Measurements from ENCODE around the gene C6orf136.
A peak's percentile ranks its signal among the peaks of the same experiment; 100 is the strongest.

C6orf136 gene

DNA sequence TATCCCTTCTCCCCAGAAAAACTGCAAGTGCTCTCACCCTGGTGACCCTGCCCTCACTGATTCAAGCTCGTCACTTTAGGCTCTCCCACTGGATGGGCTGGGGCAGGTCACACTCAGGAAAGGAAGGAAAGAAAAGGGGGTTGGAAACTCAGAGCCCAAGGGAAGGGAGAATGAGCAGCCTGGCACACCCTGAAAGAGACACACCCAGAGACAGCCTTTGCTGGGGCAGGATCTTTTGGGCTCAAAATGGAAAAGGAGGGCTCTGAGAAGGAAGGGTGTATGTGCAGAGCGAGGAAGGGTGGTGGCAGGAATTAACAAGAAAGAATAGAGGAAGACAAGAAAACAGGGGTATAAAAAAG is 37.0 kb downstream of the C6orf136 start:
- no peaks in the 10 kb centered on the region for H3K9me3 ChIP-seq (ENCODE audit: control insufficient read depth, insufficient read depth, low read depth, low read length)
- no peaks in the 10 kb centered on the region for H3K36me3 ChIP-seq (ENCODE audit: control insufficient read depth, insufficient read depth, low read length)
- H3K4me1 ChIP-seq (ENCODE audit: control insufficient read depth, insufficient read depth, low read length): peaks cover 55% of the 10 kb centered on the region
- H3K27me3 ChIP-seq (ENCODE audit: control insufficient read depth, insufficient read depth, low read length): no peaks in the 10 kb centered on the region
- H3K9ac ChIP-seq (ENCODE audit: low read length): peak overlapping the region; percentile 57
- peak overlapping the region; percentile 61 for H3K4me3 ChIP-seq (ENCODE audit: low read depth, low read length)
- no peak overlapping the region for H3K27ac ChIP-seq (ENCODE audit: low read depth, low read length)

DNA sequence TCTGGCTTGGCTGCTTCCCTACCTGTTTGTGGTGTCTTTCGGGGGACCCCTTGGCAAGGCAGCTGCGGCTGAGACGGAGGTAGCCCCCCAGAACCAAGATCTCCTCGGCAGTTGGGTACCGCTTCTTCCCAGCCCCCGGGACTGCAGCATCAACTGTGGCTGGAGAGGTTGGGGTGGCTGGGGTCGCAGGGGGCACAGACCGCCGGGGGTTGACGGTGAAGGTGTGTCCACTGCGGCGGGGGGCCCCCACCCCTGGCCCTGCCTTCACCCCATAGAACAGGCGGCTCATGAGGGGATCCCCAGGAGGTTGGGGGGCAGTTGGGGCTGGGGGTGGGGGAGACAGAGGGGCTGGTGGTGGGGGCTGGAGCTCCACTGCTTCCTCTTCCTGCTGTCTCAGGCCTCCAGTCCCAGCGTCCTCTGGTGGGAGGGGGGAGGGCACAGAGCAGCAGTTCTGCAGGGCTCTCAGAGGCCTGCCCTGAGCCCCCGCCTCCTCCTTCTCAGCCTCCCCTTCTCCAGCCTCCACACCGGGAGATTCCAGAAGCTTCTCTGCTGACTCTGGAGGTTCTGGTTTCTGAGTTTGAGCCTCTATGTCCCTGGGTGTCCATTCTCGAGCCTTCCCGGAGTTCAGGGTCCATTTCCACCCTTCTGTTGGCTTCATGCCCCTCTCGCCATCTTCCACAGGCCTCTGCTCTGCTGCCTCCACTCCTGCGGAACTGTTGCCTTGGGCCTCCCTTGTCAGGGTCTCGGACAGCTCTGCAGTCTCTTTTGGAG is 37.6 kb downstream of the C6orf136 start:
- Histone ChIP-seq H3K36me3 (ENCODE audit: control insufficient read depth, insufficient read depth, low read length) (no peaks in the 10 kb centered on the region), H3K4me1 (ENCODE audit: control insufficient read depth, insufficient read depth, low read length) (peaks cover 55% of the 10 kb centered on the region), H3K9ac (ENCODE audit: low read length) (peak overlapping the region; percentile 57), H3K4me3 (ENCODE audit: low read depth, low read length) (peak overlapping the region; percentile 79), H3K27ac (ENCODE audit: low read depth, low read length) (no peak overlapping the region), H3K27me3 (ENCODE audit: control insufficient read depth, insufficient read depth, low read length) (no peaks in the 10 kb centered on the region), H3K9me3 (ENCODE audit: control insufficient read depth, insufficient read depth, low read depth, low read length) (no peaks in the 10 kb centered on the region)

DNA sequence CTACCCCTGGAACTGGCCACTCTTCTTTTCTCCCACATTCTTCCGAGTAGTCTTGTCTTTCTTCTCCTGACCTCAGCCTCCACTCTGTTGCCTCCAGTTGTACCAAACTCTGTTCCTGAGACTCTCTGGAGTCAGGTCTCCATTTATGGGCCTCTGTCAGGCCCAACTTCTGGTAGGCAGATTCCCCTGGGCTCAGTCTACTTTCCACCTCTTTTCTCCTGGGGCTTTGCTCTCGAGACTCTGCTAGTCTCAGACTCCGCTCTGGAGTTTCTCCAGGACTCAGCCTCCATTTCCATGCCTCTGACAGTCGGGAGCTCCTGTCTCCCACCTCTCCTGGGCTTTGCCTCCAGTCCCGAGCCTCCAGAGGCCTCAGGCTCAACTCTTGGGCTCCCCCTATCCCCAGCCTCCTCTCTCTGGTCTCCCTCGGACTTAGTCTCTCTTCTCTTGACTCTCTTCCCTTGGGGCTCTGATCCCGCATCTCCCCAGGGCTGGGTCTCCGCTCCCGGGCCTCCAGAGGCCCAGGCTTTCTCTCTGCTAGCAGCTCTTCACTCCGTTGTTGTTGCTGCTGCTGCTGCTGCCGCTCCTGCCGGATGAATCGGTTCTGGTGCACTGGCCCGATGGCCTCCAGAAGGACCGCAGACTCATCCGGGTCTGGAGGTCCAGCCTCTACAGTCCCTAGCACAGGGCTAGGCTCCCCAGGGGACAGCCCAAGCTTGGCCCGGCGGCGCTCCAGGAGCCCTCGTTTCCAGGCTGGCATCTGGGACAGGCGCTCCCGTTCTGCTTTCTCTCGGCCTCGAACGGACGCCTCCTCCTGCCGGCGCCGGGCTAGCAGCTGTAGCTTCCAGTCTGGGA is 38.5 kb downstream of the C6orf136 start:
- H3K27ac ChIP-seq (ENCODE audit: low read depth, low read length): no peak overlapping the region
- no peaks in the 10 kb centered on the region for H3K27me3 ChIP-seq (ENCODE audit: control insufficient read depth, insufficient read depth, low read length)
- H3K4me3 ChIP-seq (ENCODE audit: low read depth, low read length): peak overlapping the region; percentile 79
- H3K9ac ChIP-seq (ENCODE audit: low read length): peak overlapping the region; percentile 81
- no peaks in the 10 kb centered on the region for H3K36me3 ChIP-seq (ENCODE audit: control insufficient read depth, insufficient read depth, low read length)
- peaks cover 54% of the 10 kb centered on the region for H3K4me1 ChIP-seq (ENCODE audit: control insufficient read depth, insufficient read depth, low read length)
- no peaks in the 10 kb centered on the region for H3K9me3 ChIP-seq (ENCODE audit: control insufficient read depth, insufficient read depth, low read depth, low read length)

DNA sequence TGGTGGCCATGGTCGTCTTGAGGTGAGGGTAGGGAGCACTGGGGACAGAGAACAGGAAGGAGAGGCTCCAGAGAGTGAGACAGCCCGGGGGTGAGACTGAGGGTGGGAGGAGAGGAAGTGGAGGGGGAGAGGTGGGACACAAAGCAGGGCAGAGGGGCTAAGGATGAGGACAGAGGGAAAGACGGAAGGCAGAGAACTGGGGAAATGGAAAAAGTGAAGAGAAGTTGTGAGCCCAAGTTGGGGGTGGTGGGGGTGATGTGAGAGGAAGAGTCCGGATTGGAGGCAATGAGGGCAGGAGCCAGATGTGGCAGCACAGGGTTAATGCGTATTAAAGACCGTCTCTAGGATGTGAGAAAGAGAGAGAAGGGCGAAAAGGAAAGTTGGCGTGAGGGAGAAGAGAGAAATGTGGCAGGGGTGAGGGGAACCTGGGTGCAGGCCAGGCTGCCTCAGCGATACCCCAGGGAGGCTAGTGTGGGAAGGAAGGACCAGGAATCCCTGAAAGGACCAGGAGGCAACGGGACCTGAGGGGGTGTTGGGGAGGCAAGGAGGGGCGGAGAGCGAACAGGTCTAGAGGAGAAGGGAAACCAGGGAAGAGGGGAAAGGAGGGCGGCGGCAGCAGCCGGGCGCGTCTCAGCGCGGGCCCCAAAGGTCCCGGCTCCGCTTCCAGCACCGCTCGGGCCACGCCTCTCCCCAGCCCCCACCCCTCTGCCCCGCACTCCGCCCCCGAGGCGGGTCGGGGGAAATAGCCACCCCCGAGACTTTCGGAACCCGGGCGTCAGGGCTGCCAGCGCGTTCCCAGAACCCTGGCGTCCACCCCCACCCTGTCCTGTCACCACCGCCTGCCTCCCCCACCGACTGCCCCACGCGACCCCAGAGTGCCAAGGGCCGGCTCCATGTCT is 39.3 kb downstream of the C6orf136 start, which contains the start of gene PPP1R18:
Gene PPP1R18, minus strand, starts transcription at position 637 of the 899 bp plus-strand sequence. Its CDS starts 627 bp downstream, at position 10.
- H3K27ac ChIP-seq (ENCODE audit: low read depth, low read length): peak within 1 kb of the TSS; percentile 70; the same call in 1 of the 2 replicates
- H3K9ac ChIP-seq (ENCODE audit: low read length): peak within 1 kb of the TSS; percentile 84
- peak within 1 kb of the TSS; percentile 79 for H3K4me3 ChIP-seq (ENCODE audit: low read depth, low read length)
- no peaks in the 10 kb centered on the region for H3K9me3 ChIP-seq (ENCODE audit: control insufficient read depth, insufficient read depth, low read depth, low read length)
- H3K36me3 ChIP-seq (ENCODE audit: control insufficient read depth, insufficient read depth, low read length): no peaks in the 10 kb centered on the region
- no peaks in the 10 kb centered on the region for H3K27me3 ChIP-seq (ENCODE audit: control insufficient read depth, insufficient read depth, low read length)
- H3K4me1 ChIP-seq (ENCODE audit: control insufficient read depth, insufficient read depth, low read length): peaks cover 55% of the 10 kb centered on the region

DNA sequence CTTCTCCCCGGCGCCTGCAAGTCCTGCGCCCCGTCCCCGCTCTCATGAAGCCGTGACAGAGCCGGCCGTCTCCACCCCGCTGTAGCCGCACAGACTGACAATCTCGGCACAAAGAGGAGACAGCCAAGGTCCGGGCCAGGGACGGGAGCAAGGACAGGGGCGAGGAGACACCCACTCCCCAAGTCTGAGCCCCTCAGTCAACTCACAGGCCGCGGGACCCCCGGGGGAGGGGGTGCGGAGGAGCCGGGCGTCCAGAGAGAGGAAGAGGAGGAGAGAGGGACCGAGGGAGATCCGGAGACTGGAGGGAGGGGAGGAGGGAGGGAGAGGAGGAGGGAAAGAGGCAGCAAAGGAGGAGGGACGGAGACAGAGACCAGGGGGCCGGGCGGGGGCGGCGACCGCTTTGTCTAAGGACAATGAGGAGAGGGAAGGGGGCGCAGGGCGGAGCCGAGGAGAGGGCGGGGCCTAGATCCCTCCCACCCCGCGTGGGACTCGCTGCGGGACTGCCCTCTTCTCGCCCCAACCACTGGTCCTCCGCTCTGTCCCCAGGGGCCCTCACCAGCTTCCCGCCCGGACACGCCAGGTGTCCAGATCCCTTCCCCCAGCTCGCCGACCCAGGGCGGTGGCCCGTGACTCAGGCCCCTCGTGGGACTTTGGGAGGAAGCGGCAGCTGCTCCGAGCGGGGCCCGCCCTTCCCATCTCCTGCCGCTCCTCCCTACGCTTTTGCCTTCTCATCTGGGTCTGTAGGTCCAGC is 40.1 kb downstream of the C6orf136 start:
- Histone ChIP-seq H3K4me3 (ENCODE audit: low read depth, low read length) (peak overlapping the region; percentile 79), H3K27me3 (ENCODE audit: control insufficient read depth, insufficient read depth, low read length) (no peaks in the 10 kb centered on the region), H3K9ac (ENCODE audit: low read length) (peak overlapping the region; percentile 84), H3K9me3 (ENCODE audit: control insufficient read depth, insufficient read depth, low read depth, low read length) (no peaks in the 10 kb centered on the region), H3K27ac (ENCODE audit: low read depth, low read length) (peak overlapping the region; percentile 70; the same call in 1 of the 2 replicates), H3K36me3 (ENCODE audit: control insufficient read depth, insufficient read depth, low read length) (no peaks in the 10 kb centered on the region), H3K4me1 (ENCODE audit: control insufficient read depth, insufficient read depth, low read length) (peaks cover 55% of the 10 kb centered on the region)

DNA sequence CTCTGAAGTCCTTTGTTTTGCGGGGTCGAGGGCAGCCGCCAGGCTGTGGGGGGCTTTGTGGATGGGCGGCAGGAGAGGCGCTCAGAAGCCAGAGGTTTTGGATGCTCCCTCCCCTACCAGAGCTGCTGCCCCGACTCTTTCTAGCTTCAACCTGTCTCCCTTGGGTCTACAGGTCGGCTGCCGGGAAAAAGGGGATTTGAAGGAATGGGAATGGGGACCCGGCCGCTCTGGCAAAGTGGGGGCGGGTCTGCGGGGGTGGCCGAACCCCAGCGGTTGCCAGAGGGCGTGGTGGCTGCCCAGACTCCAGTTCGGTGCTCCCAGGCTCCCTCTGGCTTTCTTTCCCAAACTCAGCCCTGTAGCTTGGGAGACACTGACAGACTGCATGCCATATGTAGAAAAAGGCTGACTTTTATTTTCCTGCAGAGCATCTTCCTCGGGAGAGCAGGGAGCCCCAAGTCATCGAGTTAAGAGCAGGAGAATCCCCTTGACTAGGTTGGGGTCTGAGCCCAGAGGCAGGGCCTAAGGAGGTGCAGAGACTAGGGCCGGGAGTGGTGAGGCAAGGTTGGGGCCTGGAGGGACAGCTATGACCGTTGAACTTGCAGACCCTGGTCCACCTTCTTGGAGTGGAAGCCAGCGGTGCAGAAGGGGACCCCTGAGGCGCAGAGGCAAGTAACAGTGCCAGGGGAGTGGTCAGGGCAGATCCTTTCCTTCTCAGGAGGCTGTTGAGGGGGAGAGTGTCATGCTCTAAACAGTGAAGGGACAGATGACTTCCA is 40.9 kb downstream of the C6orf136 start:
- H3K36me3 ChIP-seq (ENCODE audit: control insufficient read depth, insufficient read depth, low read length): no peaks in the 10 kb centered on the region
- no peaks in the 10 kb centered on the region for H3K27me3 ChIP-seq (ENCODE audit: control insufficient read depth, insufficient read depth, low read length)
- peaks cover 47% of the 10 kb centered on the region for H3K4me1 ChIP-seq (ENCODE audit: control insufficient read depth, insufficient read depth, low read length)
- H3K9ac ChIP-seq (ENCODE audit: low read length): peak overlapping the region; percentile 84
- H3K9me3 ChIP-seq (ENCODE audit: control insufficient read depth, insufficient read depth, low read depth, low read length): no peaks in the 10 kb centered on the region
- peak overlapping the region; percentile 70; the same call in 1 of the 2 replicates for H3K27ac ChIP-seq (ENCODE audit: low read depth, low read length)
- peak overlapping the region; percentile 79 for H3K4me3 ChIP-seq (ENCODE audit: low read depth, low read length)

DNA sequence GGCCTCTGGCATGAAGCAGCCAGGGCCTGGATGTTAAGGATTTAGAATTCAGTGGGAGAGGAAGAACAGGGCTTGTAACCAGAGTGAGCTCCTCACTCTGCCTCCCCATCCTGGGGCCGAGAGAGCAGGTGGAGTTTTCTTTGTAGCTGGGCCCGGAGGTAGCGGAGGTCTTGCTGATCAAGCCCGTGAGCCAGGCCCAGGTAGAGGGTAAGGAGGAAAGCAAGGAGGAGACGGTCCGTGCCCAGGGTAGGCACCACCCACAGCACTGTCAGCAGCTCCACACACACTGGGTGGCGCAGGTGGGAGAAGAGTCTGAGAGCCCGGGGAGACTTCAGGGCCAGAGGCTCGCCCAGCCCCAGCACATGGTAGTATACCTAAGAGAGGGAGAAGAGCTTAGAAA is 41.6 kb downstream of the C6orf136 start:
- Histone ChIP-seq H3K4me3 (ENCODE audit: low read depth, low read length) (no peak overlapping the region; the same call in 1 of the 2 replicates), H3K27ac (ENCODE audit: low read depth, low read length) (no peak overlapping the region), H3K9me3 (ENCODE audit: control insufficient read depth, insufficient read depth, low read depth, low read length) (no peaks in the 10 kb centered on the region), H3K27me3 (ENCODE audit: control insufficient read depth, insufficient read depth, low read length) (no peaks in the 10 kb centered on the region), H3K36me3 (ENCODE audit: control insufficient read depth, insufficient read depth, low read length) (no peaks in the 10 kb centered on the region), H3K4me1 (ENCODE audit: control insufficient read depth, insufficient read depth, low read length) (peaks cover 40% of the 10 kb centered on the region), H3K9ac (ENCODE audit: low read length) (no peak overlapping the region)

DNA sequence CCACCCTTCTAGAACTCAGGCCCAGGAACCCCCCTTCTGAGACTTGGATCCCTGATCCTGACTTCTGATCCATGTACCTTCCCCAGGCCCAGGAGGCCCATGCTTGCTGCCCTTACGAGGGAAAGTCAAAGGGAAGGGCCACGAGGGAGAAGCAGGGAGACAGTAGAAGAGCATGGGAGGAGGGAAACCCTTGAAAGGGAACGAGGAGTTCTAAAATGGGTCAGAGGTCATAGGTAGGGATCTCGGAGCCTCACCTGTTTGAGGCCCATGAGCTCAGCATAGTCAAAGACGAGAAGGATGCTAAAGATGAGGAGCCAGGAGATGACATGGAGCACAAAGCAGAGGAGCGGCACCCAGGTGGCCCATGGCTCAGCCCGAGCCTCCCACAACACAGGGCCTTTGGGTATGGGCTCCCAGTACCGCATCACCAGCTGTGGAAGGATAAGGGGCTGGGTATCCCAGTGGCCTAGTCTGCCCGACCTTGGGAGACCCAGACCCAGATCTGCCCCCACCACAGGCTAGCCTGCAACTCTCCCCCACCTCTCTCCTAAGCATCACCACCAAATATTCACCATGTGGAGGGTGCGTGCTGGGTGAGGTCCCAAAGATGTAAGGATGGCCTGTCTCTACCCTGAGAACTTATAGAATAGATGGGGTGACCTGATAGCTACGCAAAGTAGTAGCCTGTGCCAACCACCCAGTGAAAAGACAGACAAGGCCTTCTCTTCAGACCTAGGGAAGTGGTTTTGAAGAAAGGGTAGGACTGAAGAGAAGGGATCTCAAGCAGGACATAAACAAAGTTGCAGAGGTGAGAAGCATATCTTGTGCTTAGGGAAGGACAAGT is 42.3 kb downstream of the C6orf136 start:
- H3K9me3 ChIP-seq (ENCODE audit: control insufficient read depth, insufficient read depth, low read depth, low read length): no peaks in the 10 kb centered on the region
- H3K4me3 ChIP-seq (ENCODE audit: low read depth, low read length): peak overlapping the region; percentile 95; the same call in 1 of the 2 replicates
- no peaks in the 10 kb centered on the region for H3K36me3 ChIP-seq (ENCODE audit: control insufficient read depth, insufficient read depth, low read length)
- no peak overlapping the region for H3K27ac ChIP-seq (ENCODE audit: low read depth, low read length)
- H3K4me1 ChIP-seq (ENCODE audit: control insufficient read depth, insufficient read depth, low read length): peaks cover 38% of the 10 kb centered on the region
- H3K27me3 ChIP-seq (ENCODE audit: control insufficient read depth, insufficient read depth, low read length): no peaks in the 10 kb centered on the region
- peak overlapping the region; percentile 79 for H3K9ac ChIP-seq (ENCODE audit: low read length)

DNA sequence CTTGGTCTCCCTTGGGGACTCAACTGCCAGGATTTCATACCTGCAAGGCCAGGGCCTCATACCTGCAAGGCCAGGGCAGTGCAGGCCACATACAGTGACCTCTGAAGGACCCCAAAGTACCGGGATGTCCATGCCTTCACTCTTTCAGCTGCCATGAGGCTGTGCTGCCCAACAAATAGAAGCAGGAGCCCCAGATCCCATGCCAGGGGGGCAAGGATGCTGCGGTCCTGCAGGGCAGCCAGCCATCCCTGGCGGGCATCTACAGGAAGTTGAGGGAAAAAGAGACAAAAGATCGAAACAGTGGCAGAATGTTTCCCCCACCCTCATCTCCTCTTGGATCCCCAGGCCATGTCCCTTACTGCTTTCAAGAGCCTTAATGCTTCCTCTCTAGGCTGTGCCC is 43.1 kb downstream of the C6orf136 start:
- no peaks in the 10 kb centered on the region for H3K36me3 ChIP-seq (ENCODE audit: control insufficient read depth, insufficient read depth, low read length)
- no peaks in the 10 kb centered on the region for H3K9me3 ChIP-seq (ENCODE audit: control insufficient read depth, insufficient read depth, low read depth, low read length)
- peak overlapping the region; percentile 32; the same call in 1 of the 2 replicates for H3K27ac ChIP-seq (ENCODE audit: low read depth, low read length)
- peak overlapping the region; percentile 79 for H3K9ac ChIP-seq (ENCODE audit: low read length)
- peaks cover 34% of the 10 kb centered on the region for H3K4me1 ChIP-seq (ENCODE audit: control insufficient read depth, insufficient read depth, low read length)
- no peaks in the 10 kb centered on the region for H3K27me3 ChIP-seq (ENCODE audit: control insufficient read depth, insufficient read depth, low read length)
- peak overlapping the region; percentile 95 for H3K4me3 ChIP-seq (ENCODE audit: low read depth, low read length)
